RWPE2 (cell line): Measurements from ENCODE around the gene STN1.

ENCODE experiments used
- ATAC-seq: fragments of 200-7000 bp; cut with Tn5 transposase; 3 replicates; pipeline ENCODE4 v1.9.1; 2021; ENCODE audit warnings: low read depth
- DNase-seq: peaks from one replicate; pipeline ENCODE4 v3.0.0-alpha.2; 2020; ENCODE audit warnings: low spot score
- H3K27ac ChIP-seq: fragments of 450-650 bp; 2 replicates; pipeline ENCODE4 v1.5.1; 2017; ENCODE audit warnings: mild to moderate bottlenecking; ENCODE audit not compliant: poor library complexity, severe bottlenecking
- H3K27me3 ChIP-seq: fragments of 250-450 bp; sonication (Bioruptor Pico); 2 replicates; pipeline ENCODE4 v1.5.1; 2021; ENCODE audit warnings: mild to moderate bottlenecking, moderate library complexity; ENCODE audit not compliant: insufficient read depth, poor library complexity, severe bottlenecking
- H3K36me3 ChIP-seq: fragments of 250-450 bp; sonication (Bioruptor Pico); 2 replicates; pipeline ENCODE4 v1.5.1; 2020; ENCODE audit warnings: low read depth, mild to moderate bottlenecking, moderate library complexity
- H3K4me1 ChIP-seq: fragments of 250-450 bp; sonication (Bioruptor Pico); 2 replicates; pipeline ENCODE4 v1.5.1; 2021; ENCODE audit warnings: mild to moderate bottlenecking, moderate library complexity; ENCODE audit not compliant: insufficient read depth, poor library complexity, severe bottlenecking
- H3K4me3 ChIP-seq: fragments of 250-450 bp; sonication (Bioruptor Pico); 2 replicates; pipeline ENCODE4 v1.5.1; 2021; ENCODE audit warnings: mild to moderate bottlenecking, moderate library complexity; ENCODE audit not compliant: severe bottlenecking
- H3K9me3 ChIP-seq: fragments of 250-450 bp; sonication (Bioruptor Pico); 2 replicates; pipeline ENCODE4 v1.5.1; 2021; ENCODE audit warnings: mild to moderate bottlenecking, moderate library complexity; ENCODE audit not compliant: severe bottlenecking
- CTCF ChIP-seq: fragments of 450-650 bp; IDR thresholded peaks from one replicate; pipeline ENCODE4 v1.5.1; 2017; ENCODE audit warnings: mild to moderate bottlenecking, moderate library complexity; ENCODE audit not compliant: poor library complexity, severe bottlenecking

STN1 gene

DNA sequence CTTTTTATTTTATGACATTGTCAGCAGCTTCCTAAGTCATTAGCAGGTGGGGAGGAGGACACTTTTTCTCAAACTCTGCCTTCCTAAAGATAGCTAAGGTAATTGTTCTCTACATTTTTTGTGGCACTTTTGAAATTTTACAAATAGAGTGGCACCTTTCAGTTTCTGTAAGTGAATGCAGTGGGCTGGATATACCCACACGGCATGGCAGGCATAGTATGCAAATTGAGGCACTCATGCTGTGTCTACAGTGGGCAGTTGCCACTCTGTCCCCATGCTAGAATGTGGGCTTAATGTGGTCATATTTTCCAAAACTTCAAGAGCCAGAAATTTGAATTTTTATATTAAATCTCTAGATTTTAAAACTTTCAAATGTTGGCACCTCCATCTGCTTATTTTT lies 49.8 kb downstream of the STN1 start:
- Histone ChIP-seq H3K27me3 (no peaks in the 10 kb centered on the region), H3K4me3 (no peak overlapping the region), H3K27ac (peak overlapping the region; percentile 100), H3K4me1 (peaks cover 34% of the 10 kb centered on the region), H3K36me3 (no peaks in the 10 kb centered on the region), H3K9me3 (peaks cover 4% of the 10 kb centered on the region)
- DNase-seq, result no peak
- no peak for TF ChIP-seq CTCF
- no peak for ATAC-seq

GRCh38 chr10:103861505-103861904 lies 56.5 kb downstream of the STN1 start:
- ATAC-seq (peak; percentile 48), DNase-seq (no peak)
- Histone ChIP-seq H3K27me3 (no peaks in the 10 kb centered on the region), H3K4me1 (peaks cover 24% of the 10 kb centered on the region), H3K36me3 (no peaks in the 10 kb centered on the region), H3K9me3 (peaks cover 4% of the 10 kb centered on the region), H3K4me3 (no peak overlapping the region), H3K27ac (peak overlapping the region; percentile 89)
- TF ChIP-seq CTCF, result no peak

- Histone ChIP-seq H3K27me3 (no peaks in the 10 kb centered on the region), H3K4me1 (peaks cover 24% of the 10 kb centered on the region), H3K27ac (peak overlapping the region; percentile 89), H3K4me3 (no peak overlapping the region), H3K36me3 (no peaks in the 10 kb centered on the region), H3K9me3 (peaks cover 4% of the 10 kb centered on the region)
- ATAC-seq, result peak; percentile 66
- DNase-seq, result no peak
- TF ChIP-seq CTCF, result peak; percentile 80
Measured at GRCh38 chr10:103859161-103860086, 58.6 kb downstream of the STN1 start.

GRCh38 chr10:103858360-103858759 lies 59.6 kb downstream of the STN1 start:
- Histone ChIP-seq H3K36me3 (peaks cover 9% of the 10 kb centered on the region), H3K27ac (peak overlapping the region; percentile 89), H3K4me3 (no peak overlapping the region), H3K9me3 (no peaks in the 10 kb centered on the region), H3K27me3 (no peaks in the 10 kb centered on the region), H3K4me1 (peaks cover 25% of the 10 kb centered on the region)
- no peak for DNase-seq
- TF ChIP-seq CTCF, result no peak
- no peak for ATAC-seq

DNA sequence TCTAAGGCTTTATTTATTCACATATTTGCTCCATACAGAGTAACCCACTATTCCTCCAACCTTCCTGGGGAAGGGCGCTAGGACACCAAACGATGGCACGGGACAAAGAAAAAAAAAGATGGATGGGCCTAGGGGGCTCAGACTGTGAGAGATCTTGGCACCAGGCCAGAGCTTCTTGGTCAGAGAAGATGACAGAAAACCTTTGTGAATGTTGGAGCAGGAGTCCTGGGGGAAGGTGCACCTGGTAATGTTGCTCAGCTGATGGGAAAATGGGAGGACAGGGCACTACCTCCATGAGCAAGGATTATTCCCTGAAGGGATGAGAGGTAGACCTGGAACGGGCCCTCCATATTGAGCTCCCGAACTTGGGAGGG lies 61.2 kb downstream of the STN1 start:
- peak overlapping the region; percentile 89 for H3K27ac ChIP-seq
- DNase-seq (peak; percentile 42), ATAC-seq (no peak)
- H3K4me3 ChIP-seq, result no peak overlapping the region
- no peak for TF ChIP-seq CTCF
- H3K4me1 ChIP-seq, result peaks cover 37% of the 10 kb centered on the region
- H3K9me3 ChIP-seq, result no peaks in the 10 kb centered on the region
- H3K36me3 ChIP-seq, result peaks cover 25% of the 10 kb centered on the region
- no peaks in the 10 kb centered on the region for H3K27me3 ChIP-seq
